ENCODE results near the gene FOXP1.

FOXP1 gene

DNA sequence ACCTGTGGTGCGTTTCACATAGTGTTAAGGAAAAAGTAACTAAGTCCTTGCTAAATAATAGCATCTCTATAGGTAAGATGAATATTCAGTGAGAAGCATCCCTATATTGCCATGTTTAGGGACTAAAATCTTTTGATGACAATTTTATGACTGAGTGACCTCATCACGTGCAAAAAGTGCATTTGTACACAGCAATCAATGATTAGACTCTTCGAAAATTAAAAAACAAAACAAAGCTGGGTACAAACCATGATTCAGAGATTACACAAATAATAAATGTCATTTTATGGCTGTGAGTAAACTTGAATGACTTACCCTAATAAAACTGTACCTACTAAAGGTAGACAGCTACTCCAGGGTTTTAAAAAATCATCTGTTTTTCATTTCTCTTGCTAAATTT lies 505.3 kb downstream of the FOXP1 start:
- no peak for DNase-seq (ENCODE audit: low read depth in 2 of 2)

- DNase-seq (ENCODE audit: low read depth in 2 of 2): no peak
Observed at GRCh38 chr3:71077070-71077469, 506.5 kb downstream of the FOXP1 start.

DNA sequence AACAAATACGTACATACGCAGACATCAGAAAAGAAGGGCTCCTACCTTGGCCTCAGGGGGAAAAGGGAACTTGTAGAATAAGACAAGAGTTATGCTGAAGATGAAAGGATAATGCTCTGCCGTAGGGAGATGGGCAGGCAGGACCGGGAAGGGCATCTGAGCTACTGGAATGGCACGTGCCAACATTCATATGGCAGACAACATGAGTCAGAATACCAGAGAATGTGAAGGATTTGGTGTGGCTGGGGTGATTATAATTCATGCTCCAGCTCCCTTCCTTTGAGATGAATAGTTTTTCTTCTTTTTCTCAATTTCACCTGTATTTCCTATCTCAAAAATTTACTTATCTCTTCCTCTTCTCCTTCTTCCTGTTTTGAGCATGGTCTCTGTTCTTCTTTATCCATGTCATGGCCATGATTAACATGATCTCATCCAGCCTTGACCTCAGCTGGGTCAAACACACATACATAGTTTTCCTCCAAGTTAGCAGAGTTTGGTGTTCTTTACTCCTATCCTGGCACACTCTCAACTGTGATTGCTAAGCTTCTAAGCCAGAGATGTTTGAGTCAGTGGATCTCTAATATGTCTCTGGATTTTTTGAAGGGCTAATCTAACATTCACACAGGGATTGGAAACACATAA lies 507.0 kb downstream of the FOXP1 start:
- DNase-seq (ENCODE audit: low read depth in 2 of 2): no peak

DNA sequence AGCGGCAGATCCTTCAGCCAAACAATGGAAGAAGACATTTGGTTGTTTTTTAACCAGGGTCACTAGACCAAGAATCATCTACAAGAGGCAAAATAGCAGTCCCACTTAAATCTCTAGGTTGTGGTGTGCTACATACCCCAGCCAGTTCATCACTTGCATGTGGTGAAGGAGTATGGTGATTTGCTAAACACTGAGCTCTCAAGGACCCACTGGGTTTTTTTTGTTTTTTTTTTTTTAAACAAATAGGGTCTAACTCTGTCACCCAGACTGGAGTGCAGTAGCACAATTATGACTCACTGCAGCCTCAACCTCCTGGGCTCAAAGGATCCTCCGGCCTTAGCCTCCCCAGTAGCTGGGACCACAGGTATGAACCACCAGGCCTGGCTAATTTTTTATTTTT lies 508.0 kb downstream of the FOXP1 start:
- no peak for DNase-seq (ENCODE audit: low read depth in 2 of 2)

DNA sequence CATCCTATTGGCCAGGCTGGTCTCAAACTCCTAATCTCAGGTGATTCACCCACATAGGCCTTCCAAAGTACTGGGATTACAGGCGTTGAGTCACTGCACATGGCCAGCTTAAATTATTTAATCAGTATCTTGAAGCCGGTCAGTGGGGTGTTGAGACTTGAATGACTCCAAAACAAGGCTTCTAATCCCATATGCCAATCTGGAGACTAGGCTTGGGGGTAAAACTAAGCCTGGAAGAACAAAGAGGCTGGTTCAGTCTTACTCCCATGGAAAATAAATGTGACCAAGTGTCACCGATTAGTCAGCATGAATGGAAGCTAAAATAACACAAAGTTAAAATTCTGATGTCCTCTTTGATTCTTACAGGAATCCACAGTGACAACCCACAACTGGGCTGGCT lies 509.1 kb downstream of the FOXP1 start:
- DNase-seq (ENCODE audit: low read depth in 2 of 2): no peak

- no peak for DNase-seq (ENCODE audit: low read depth in 2 of 2)
Observed at GRCh38 chr3:71072986-71073385, 510.5 kb downstream of the FOXP1 start.

GRCh38 chr3:71072287-71072686 lies 511.2 kb downstream of the FOXP1 start:
- no peak for DNase-seq (ENCODE audit: low read depth in 2 of 2)

DNA sequence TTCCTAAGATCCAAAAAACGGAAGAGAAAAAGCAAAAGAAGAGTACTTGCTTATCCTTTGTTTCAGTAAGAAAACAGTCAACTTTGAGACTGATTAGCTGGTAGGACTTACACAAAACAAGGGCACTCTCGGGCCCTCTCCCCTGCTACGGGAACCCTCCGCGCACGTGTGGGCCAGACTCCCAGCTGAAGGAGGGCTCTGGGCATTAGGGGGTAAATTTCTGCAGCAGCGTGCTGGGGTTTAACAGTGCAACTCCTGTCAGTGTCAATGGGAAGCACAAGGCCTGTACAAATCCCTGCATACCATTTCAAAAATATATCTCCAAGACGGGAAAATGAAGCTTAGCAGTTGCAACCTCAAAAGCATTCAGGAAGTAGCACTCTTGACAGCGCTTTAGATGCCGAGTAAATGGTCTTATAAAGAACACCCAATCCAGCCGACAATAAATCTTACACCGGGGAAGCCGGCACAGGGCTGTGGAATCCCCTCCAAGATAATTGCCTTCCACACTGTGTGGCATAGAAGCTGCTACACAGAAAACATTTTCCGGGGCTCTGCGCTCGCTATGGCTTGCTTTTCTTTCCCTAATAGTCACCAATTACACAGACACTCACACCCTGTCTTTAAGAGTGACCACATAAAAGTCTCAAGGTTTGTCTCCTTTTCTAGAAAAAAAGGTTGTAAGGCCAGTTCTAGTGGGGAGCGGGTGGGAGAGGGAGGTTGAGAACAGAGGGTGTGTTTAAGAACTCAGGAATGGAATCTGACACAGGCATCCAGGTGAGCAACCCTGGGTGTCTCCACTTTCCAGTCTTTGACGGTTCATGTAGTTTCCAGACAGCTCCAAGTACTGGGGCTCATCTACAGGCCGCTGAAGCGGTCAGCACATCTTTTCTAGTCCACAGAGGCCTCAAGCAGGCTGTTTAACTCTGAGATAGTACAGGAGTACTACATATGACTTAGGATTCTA lies 512.7 kb downstream of the FOXP1 start:
- no peak for DNase-seq (ENCODE audit: low read depth in 2 of 2)

DNA sequence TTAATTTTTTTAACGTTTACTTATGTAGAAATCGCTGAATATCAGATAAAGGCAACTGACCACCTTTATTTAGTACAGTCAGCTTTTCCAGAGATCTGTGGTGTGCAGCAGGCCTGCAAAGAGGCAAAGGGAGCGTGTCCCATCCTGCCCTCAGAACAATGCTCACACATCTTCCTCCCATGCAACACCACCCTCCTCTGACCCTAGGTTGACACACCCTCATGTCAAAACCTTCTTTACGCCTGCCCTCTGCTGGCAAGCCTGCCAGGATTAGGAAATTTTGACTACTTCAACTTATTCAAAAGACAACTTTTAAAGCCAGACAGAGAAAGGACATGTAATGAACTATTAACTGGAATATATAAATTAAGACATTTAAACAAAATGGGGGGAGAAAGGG lies 513.7 kb downstream of the FOXP1 start:
- peak in 1 of 2 donors; percentile 55 for DNase-seq (ENCODE audit: low read depth in 2 of 2)

DNA sequence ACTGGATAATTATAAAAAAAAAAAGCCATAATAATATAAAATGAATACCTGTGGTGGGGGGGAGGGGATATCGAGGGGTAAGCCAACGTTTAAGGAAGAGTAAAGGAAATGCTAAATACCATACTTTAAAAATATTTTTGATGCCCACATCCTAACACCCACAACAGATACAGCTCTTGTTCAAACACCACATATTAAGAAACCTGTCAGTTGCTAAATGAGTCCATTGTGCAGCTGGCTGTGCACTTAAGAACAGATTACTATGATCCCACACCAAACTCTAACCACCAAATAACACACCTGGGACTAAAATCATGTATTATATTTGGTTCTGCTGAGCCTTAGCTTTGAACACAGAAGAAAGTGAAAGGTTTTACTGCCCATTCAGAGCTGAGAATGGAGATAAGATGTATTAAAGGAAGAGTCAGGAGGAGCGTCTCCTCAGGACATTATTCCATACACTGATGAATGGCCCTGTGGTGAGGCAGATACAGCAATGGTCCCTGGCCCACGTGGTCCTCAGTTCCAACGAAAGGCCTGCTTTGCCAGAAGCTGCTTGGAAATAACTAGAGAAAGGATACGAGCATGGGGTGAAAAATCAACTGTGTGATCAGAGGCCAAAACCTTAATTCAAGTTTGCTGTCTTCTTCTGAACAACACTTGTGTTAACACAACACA lies 515.4 kb downstream of the FOXP1 start:
- no peak for DNase-seq (ENCODE audit: low read depth in 2 of 2)

GRCh38 chr3:71066849-71067261 lies 516.7 kb downstream of the FOXP1 start:
- no peak for DNase-seq (ENCODE audit: low read depth in 2 of 2)

DNA sequence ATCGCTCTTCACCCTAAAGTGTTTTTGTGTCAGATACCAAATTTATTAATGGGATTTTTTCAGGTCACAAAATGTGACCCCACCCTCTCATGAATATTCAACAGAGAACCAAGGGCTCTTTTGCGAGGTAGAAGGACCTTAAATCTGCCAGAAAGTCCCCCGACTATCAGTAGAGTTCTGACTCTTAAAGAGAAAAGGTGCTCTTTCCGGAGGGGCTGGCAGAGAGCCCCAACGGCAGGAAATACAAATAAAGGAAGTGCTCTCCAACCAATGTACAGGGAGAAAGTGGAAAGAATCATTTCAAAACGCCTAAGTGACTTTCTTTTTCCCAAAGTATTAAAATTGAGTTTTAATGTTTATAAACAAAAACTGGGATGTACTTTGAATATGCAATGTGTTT lies 517.2 kb downstream of the FOXP1 start:
- no peak for DNase-seq (ENCODE audit: low read depth in 2 of 2)

DNA sequence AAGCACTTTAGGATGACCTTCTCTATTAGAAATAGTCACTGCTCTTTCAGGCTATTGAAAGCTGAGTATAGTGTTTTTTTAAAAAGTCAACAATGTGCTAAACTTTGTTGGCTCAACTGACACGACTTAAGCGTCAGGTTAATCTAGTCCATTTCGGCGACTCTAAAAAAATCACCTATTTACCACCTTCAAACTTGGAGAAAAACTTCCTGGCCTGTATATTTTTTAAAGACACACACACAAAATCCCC lies 517.8 kb downstream of the FOXP1 start:
- DNase-seq (ENCODE audit: low read depth in 2 of 2): no peak

DNA sequence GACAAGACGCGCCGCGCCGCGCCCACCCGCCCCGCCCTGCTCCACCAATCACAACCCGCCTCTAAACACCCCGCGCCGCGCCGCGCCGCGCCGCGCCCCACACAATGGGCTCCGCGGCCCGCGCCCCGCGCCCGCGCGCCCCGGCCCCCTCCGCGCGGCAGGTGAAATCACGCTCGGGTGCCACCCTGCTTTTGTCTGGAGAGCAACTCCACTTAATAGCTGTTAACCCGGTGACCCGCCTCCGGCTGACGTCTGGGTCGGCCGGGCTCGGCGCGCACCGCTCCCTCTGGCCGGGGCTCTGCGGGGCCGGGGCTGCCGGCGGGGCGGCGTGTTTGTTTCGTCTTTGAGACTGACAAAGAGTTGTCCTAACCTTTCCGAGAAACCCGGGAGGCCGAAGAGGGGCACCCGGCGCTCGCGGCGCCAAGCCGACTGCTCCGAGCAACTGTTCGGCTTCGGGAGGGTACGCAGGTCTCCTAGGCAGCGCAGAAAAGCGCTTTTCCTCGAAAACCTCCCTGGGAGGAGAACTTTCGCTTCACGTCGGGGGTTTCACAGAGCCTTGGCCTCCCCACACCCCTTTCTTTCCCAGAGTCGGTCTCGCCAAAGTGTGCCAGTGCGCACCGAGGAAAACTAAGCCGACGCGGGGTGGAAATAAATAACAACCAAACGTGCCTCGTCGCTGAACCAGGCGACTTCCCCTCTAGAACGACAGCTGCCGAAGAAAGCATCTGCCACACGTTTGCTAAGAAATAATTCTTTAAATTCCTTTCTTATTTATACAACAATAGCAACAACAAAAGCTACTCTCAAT lies 518.4 kb downstream of the FOXP1 start:
- DNase-seq (ENCODE audit: low read depth in 2 of 2): no peak

GRCh38 chr3:71064291-71064955 lies 519.1 kb downstream of the FOXP1 start:
- DNase-seq (ENCODE audit: low read depth in 2 of 2): peak in 1 of 2 donors; percentile 55

DNA sequence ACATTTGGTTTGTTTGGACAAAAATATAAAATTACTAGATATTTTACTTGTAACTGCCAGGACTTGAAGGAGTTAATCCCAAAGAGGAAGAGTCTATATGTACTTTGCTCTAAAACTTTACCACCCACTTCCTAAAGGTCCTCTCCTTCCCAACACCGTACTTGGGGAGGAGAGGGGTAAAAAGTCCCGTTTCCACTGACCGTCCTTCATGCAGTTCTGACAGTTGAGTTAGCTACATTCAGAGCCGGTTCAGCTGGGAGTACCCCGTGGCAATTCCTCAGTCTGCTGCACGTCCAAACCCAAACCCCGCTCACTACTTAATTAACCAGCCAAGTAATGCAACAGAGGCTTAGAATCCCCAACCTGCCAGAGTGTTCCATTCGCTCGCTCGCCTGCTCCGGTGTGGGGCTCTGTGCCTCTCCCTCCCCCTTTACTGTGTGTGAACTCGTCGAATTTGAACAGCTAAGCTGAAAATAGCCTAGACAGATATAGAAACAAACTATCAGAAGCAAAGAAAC lies 519.7 kb downstream of the FOXP1 start:
- DNase-seq (ENCODE audit: low read depth in 2 of 2): no peak

- DNase-seq (ENCODE audit: low read depth in 2 of 2): no peak
Observed at GRCh38 chr3:71062952-71063772, 520.4 kb downstream of the FOXP1 start.

GRCh38 chr3:71062037-71062932 lies 521.2 kb downstream of the FOXP1 start:
- no peak for DNase-seq (ENCODE audit: low read depth in 2 of 2)

DNA sequence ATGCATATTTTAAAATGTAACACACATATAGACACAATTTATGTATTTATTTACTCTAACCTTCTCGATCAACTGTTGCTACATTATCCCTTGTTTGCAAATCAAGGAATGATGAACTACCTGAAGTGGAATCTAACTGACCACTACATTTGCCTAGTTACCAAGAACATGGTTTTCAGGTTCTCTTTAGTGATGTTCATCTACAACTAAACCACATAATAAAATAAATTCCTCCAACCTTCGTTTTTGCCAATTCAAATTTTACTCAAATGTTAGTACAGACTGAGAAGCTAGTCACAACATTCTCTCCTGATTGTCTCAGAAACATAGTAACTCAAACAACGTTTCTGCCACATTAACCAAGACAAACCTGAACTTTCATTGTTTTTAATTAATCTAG lies 521.9 kb downstream of the FOXP1 start:
- DNase-seq (ENCODE audit: low read depth in 2 of 2): no peak

All from stimulated activated CD4-positive, alpha-beta T cell treated with anti-CD3 and anti-CD28 coated beads, Interleukin-4, amount 100 ng/mL, for 48 hours (primary cell).